Activated CD4-positive, alpha-beta T cell treated with anti-CD3 and anti-CD28 coated beads for 4 hours (primary cell): ENCODE measurements around the gene MRGPRX2.

ENCODE experiments used
- DNase-seq, 2 donors: peaks; one replicate each; pipeline ENCODE4 v3.0.0-alpha.2; 2020

Gene MRGPRX2

GRCh38 chr11:19073454-19074415 is 13.2 kb upstream of the MRGPRX2 start:
- no peak for DNase-seq

GRCh38 chr11:19072464-19072863 is 11.9 kb upstream of the MRGPRX2 start:
- DNase-seq, result no peak

GRCh38 chr11:19071255-19071654 is 10.7 kb upstream of the MRGPRX2 start:
- DNase-seq, result peak; percentile 36 to 48

- no peak for DNase-seq
Observed at GRCh38 chr11:19059833-19060232, 684 bp downstream of the MRGPRX2 start.

GRCh38 chr11:19055905-19056304 is 4.6 kb downstream of the MRGPRX2 start:
- no peak for DNase-seq

- DNase-seq, result no peak
Observed at GRCh38 chr11:19055016-19055415, 5.5 kb downstream of the MRGPRX2 start.

- no peak for DNase-seq
Observed at GRCh38 chr11:19053909-19054308, 6.6 kb downstream of the MRGPRX2 start.

GRCh38 chr11:19050281-19050680 is 10.2 kb downstream of the MRGPRX2 start:
- no peak for DNase-seq

- no peak for DNase-seq
Observed at GRCh38 chr11:19049351-19049750, 11.2 kb downstream of the MRGPRX2 start.

- no peak for DNase-seq
Observed at GRCh38 chr11:19040051-19040450, 20.5 kb downstream of the MRGPRX2 start.

- no peak for DNase-seq
Observed at GRCh38 chr11:19039409-19039808, 21.1 kb downstream of the MRGPRX2 start.

GRCh38 chr11:19032990-19033389 is 27.5 kb downstream of the MRGPRX2 start:
- no peak for DNase-seq

GRCh38 chr11:19027829-19028595 is 32.5 kb downstream of the MRGPRX2 start:
- no peak for DNase-seq

- DNase-seq, result no peak
Observed at GRCh38 chr11:19026862-19027261, 33.7 kb downstream of the MRGPRX2 start.

- DNase-seq, result no peak
Observed at GRCh38 chr11:19025481-19026406, 34.8 kb downstream of the MRGPRX2 start.

GRCh38 chr11:19020831-19021230 is 39.7 kb downstream of the MRGPRX2 start:
- DNase-seq, result no peak

GRCh38 chr11:19018901-19019300 is 41.6 kb downstream of the MRGPRX2 start:
- no peak for DNase-seq

GRCh38 chr11:19013181-19013857 is 47.2 kb downstream of the MRGPRX2 start:
- DNase-seq, result no peak

GRCh38 chr11:19012636-19013035 is 47.9 kb downstream of the MRGPRX2 start:
- no peak for DNase-seq
